OCI-LY7 (cell line): Measurements from ENCODE around the gene BACH2.

Source experiments
- EZH2phosphoT487 ChIP-seq: fragments of 200-600 bp; sonication (generic); IDR thresholded peaks from 2 replicates; pipeline ENCODE4 v1.6.1; 2018; ENCODE audit warnings: low read depth, borderline replicate concordance, mild to moderate bottlenecking, mixed run types, antibody characterized with exemption, low read length, moderate library complexity, mixed read lengths
- TF ChIP-seq, protein P1 (sequence below): fragments of 200-600 bp; sonication (generic); conservative IDR thresholded peaks from 2 replicates; pipeline ENCODE4 v1.5.1; 2014; ENCODE audit warnings: mild to moderate bottlenecking, antibody characterized with exemption, low read length, moderate library complexity, mixed read lengths

GRCh38 chr6:90146921-90147649, 149.6 kb downstream of the BACH2 start:
- TF ChIP-seq, protein P1, sequence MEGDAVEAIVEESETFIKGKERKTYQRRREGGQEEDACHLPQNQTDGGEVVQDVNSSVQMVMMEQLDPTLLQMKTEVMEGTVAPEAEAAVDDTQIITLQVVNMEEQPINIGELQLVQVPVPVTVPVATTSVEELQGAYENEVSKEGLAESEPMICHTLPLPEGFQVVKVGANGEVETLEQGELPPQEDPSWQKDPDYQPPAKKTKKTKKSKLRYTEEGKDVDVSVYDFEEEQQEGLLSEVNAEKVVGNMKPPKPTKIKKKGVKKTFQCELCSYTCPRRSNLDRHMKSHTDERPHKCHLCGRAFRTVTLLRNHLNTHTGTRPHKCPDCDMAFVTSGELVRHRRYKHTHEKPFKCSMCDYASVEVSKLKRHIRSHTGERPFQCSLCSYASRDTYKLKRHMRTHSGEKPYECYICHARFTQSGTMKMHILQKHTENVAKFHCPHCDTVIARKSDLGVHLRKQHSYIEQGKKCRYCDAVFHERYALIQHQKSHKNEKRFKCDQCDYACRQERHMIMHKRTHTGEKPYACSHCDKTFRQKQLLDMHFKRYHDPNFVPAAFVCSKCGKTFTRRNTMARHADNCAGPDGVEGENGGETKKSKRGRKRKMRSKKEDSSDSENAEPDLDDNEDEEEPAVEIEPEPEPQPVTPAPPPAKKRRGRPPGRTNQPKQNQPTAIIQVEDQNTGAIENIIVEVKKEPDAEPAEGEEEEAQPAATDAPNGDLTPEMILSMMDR, result no peak
- TF ChIP-seq EZH2phosphoT487, result no peak
